Natural killer cell treated with Interleukin-12 subunit alpha and Interleukin-12 subunit beta and Interleukin-15 and Interleukin-18, amount 100 ng/mL, for 72 hours (primary cell): ENCODE results near the gene TUBG2. TPM values are rescaled to one million over a fixed set of nuclear protein-coding genes. Genes with fewer than 3 reads are reported as not detected.

Experiments used
- ATAC-seq, 2 donors: fragments of 150-1000 bp; cut with Tn5 transposase in 1 of 2; sonication (Bioruptor Pico), chemical (Tn5 transposase) in 1 of 2; 2 replicates each; pipeline ENCODE4 v1.10.0; 2021
- DNase-seq: peaks from one replicate; pipeline ENCODE4 v3.0.0; 2022; ENCODE audit warnings: low spot score
- H3K27ac Mint-ChIP-seq, 2 donors: 1 replicate in 1 of 2; 2 replicates in 1 of 2; pipeline ENCODE4 v1.8.0; 2022; ENCODE audit warnings: mixed read lengths in 2 of 2, mild to moderate bottlenecking in 1 of 2, moderate library complexity in 1 of 2
- H3K27me3 Mint-ChIP-seq, 2 donors: 1 replicate in 1 of 2; 2 replicates in 1 of 2; pipeline ENCODE4 v1.8.0; 2022; ENCODE audit warnings: mixed read lengths in 2 of 2
- H3K36me3 Mint-ChIP-seq: one replicate; pipeline ENCODE4 v1.8.0; 2022; ENCODE audit warnings: mixed read lengths
- H3K4me1 Mint-ChIP-seq, 2 donors: 1 replicate in 1 of 2; 2 replicates in 1 of 2; pipeline ENCODE4 v1.8.0; 2022; ENCODE audit warnings: low read depth in 2 of 2, mixed read lengths in 2 of 2, mild to moderate bottlenecking in 1 of 2
- H3K4me3 Mint-ChIP-seq: one replicate; pipeline ENCODE4 v1.8.0; 2022; ENCODE audit warnings: mixed read lengths
- H3K9me3 Mint-ChIP-seq: 2 replicates; pipeline ENCODE4 v1.8.0; 2022; ENCODE audit warnings: mixed read lengths
- total RNA-seq, 2 donors: library from RNA; stranded (reverse); gene quantifications; one replicate each; pipeline ENCODE4 v1.2.3, GENCODE V29; 2022

The TUBG2 gene
- total RNA-seq, 2 donors from 2014 or later = 3.9 to 8.0 TPM

DNA sequence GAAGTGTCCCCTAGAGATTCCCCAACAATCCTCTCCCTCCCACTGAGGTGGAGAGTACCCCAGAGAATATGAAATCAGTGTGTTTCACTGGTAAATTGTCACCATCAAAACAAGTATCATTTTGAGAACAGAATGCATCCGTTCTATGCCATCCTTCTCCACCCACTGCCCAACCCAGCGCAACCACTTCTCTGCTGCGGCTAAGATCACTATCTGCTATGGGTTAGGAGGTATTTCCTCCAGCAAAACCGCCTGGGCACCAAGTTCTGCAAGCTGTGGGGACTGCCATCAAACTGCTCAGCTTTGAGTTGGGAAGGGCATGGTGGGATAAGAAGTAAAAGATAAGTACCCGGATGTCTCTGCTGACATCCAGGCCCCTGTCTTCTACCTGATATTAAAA is 47.6 kb downstream of the TUBG2 start:
- H3K4me3 Mint-ChIP-seq = no peak overlapping the region
- DNase-seq (no peak), ATAC-seq (peak in 1 of 2 donors; percentile 51)
- H3K27ac Mint-ChIP-seq = no peak overlapping the region
- H3K4me1 Mint-ChIP-seq = peaks cover 14 to 28% of the 10 kb centered on the region in 2 donors
- H3K36me3 Mint-ChIP-seq = peaks cover 44% of the 10 kb centered on the region
- no peaks in the 10 kb centered on the region for H3K27me3 Mint-ChIP-seq
- H3K9me3 Mint-ChIP-seq = no peaks in the 10 kb centered on the region

GRCh38 chr17:42708588-42708987 is 49.5 kb downstream of the TUBG2 start:
- peaks cover 40% of the 10 kb centered on the region for H3K36me3 Mint-ChIP-seq
- ATAC-seq (no peak), DNase-seq (no peak)
- no peaks in the 10 kb centered on the region for H3K27me3 Mint-ChIP-seq
- H3K27ac Mint-ChIP-seq = no peak overlapping the region
- no peaks in the 10 kb centered on the region for H3K9me3 Mint-ChIP-seq
- no peak overlapping the region for H3K4me3 Mint-ChIP-seq
- H3K4me1 Mint-ChIP-seq = peaks cover 14 to 28% of the 10 kb centered on the region in 2 donors

DNA sequence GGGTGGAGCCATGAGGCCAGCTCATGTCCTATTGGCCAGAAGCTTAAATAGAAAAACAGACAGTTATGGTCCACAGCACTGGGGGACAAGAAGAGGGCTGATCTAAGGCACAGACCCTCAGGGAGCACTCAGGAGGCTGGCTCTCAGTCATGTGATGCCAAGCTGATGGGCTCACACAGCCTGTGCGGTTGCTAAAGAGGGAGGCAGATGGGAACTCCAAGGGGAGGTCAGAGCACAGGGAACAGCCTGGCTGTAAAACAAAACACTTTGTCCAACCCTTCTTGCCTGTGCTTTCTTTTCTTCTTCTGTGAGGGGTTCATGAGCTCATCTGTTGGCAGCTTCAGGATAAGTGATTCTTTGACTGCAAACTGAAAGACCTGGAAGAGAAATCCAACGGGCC is 50.5 kb downstream of the TUBG2 start:
- Mint-ChIP-seq H3K27me3 (no peaks in the 10 kb centered on the region), H3K4me3 (no peak overlapping the region), H3K36me3 (peaks cover 36% of the 10 kb centered on the region), H3K4me1 (peaks cover 12 to 23% of the 10 kb centered on the region in 2 donors), H3K27ac (no peak overlapping the region), H3K9me3 (no peaks in the 10 kb centered on the region)
- DNase-seq = no peak
- no peak for ATAC-seq

Other genes with a start within 250 kb of the TUBG2 start
- gene CAVIN1, start 236.0 kb upstream of the TUBG2 start, total RNA-seq = under 1 TPM in 1 of 2 donors, not detected in 1; 0.17 TPM
- 10 to 100 TPM in 1 of 2 donors, 1 to 10 TPM in 1; 6.7 to 13.9 TPM for gene ATP6V0A1, start 200.4 kb upstream of the TUBG2 start, total RNA-seq
- gene NAGLU, start 123.0 kb upstream of the TUBG2 start, total RNA-seq = 10 to 100 TPM; 18.1 to 19.3 TPM
- gene HSD17B1, start 106.4 kb upstream of the TUBG2 start, total RNA-seq = 1 to 10 TPM in 1 of 2 donors, under 1 TPM in 1; 0.71 to 1.6 TPM
- gene COASY, start 97.1 kb upstream of the TUBG2 start, total RNA-seq = 100 to 1,000 TPM in 1 of 2 donors, 10 to 100 TPM in 1; 83.4 to 126 TPM
- 10 to 100 TPM; 66.8 to 68.4 TPM for gene MLX, start 92.2 kb upstream of the TUBG2 start, total RNA-seq
- gene PSMC3IP, start 81.6 kb upstream of the TUBG2 start, total RNA-seq = 10 to 100 TPM; 20.7 to 41.3 TPM
- 10 to 100 TPM; 52.9 to 67.3 TPM for gene RETREG3, start 49.9 kb upstream of the TUBG2 start, total RNA-seq
- gene TUBG1, start 49.6 kb upstream of the TUBG2 start, total RNA-seq = 10 to 100 TPM; 59.1 to 99.4 TPM
- gene PLEKHH3, start 17.7 kb downstream of the TUBG2 start, total RNA-seq = under 1 TPM in 1 of 2 donors, not detected in 1; 0.73 TPM
- not detected for gene CCR10, start 22.6 kb downstream of the TUBG2 start, total RNA-seq
- gene CNTNAP1, start 23.2 kb downstream of the TUBG2 start, total RNA-seq = under 1 TPM; 0.17 to 0.39 TPM
- 10 to 100 TPM; 32.2 to 33.5 TPM for gene EZH1, start 85.8 kb downstream of the TUBG2 start, total RNA-seq
- not detected for gene RAMP2, start 101.9 kb downstream of the TUBG2 start, total RNA-seq
- 10 to 100 TPM; 57.5 to 61.7 TPM for gene VPS25, start 114.2 kb downstream of the TUBG2 start, total RNA-seq
- under 1 TPM; 0.10 to 0.28 TPM for gene WNK4, start 121.3 kb downstream of the TUBG2 start, total RNA-seq
- gene COA3, start 139.4 kb downstream of the TUBG2 start, total RNA-seq = 10 to 100 TPM; 41.6 to 48.0 TPM
- gene CNTD1, start 139.6 kb downstream of the TUBG2 start, total RNA-seq = not detected
- 100 to 1,000 TPM; 106 to 134 TPM for gene BECN1, start 165.0 kb downstream of the TUBG2 start, total RNA-seq
- gene PSME3, start 174.1 kb downstream of the TUBG2 start, total RNA-seq = 100 to 1,000 TPM; 152 to 251 TPM
- gene AOC2, start 185.3 kb downstream of the TUBG2 start, total RNA-seq = 1 to 10 TPM; 3.5 to 5.3 TPM
- 1 to 10 TPM; 1.8 to 2.7 TPM for gene AOC3, start 191.9 kb downstream of the TUBG2 start, total RNA-seq
- not detected for gene G6PC1, start 241.5 kb downstream of the TUBG2 start, total RNA-seq